GM12891 (cell line): ENCODE measurements around the gene ATG7.

ENCODE experiments used
- DNase-seq: peaks from one replicate; pipeline ENCODE4 v3.0.0; 2011; ENCODE audit warnings: low spot score; ENCODE audit not compliant: insufficient read length
- FAIRE-seq: peaks from 2 replicates; lab custom pipeline; 2011; peaks lifted over from hg19 to GRCh38; lab: Jason Lieb, UNC
- PAX5 ChIP-seq: IDR thresholded peaks from 2 replicates; pipeline ENCODE4 v1.6.1; 2011; ENCODE audit warnings: low read length, moderate library complexity, mild to moderate bottlenecking; ENCODE audit not compliant: insufficient read depth, severe bottlenecking
- POLR2A ChIP-seq: IDR thresholded peaks from 2 replicates; pipeline ENCODE4 v1.6.1; 2011; ENCODE audit warnings: low read depth, low read length, control low read depth
- POLR2AphosphoS5 ChIP-seq: IDR thresholded peaks from 2 replicates; pipeline ENCODE4 v1.6.1; 2011; ENCODE audit warnings: low read depth, low read length, control low read depth
- POU2F2 ChIP-seq: IDR thresholded peaks from 2 replicates; pipeline ENCODE4 v1.6.1; 2011; ENCODE audit warnings: low read depth, mild to moderate bottlenecking, control low read depth, low read length, moderate library complexity
- SPI1 ChIP-seq: IDR thresholded peaks from 2 replicates; pipeline ENCODE4 v1.6.1; 2011; ENCODE audit warnings: low read depth, low read length, control low read depth
- TAF1 ChIP-seq: IDR thresholded peaks from 2 replicates; pipeline ENCODE4 v1.6.1; 2011; ENCODE audit warnings: low read depth, low read length, control low read depth

Gene ATG7

GRCh38 chr3:11289864-11290263 is 17.7 kb downstream of the ATG7 start:
- FAIRE-seq (no peak), DNase-seq (no peak)
- peak; percentile 24; the same call in 1 of the 2 replicates for TF ChIP-seq SPI1
- TF ChIP-seq POU2F2: no peak
- TF ChIP-seq POLR2A: no peak
- TF ChIP-seq POLR2AphosphoS5: no peak
- no peak for TF ChIP-seq PAX5

- no peak for FAIRE-seq
- DNase-seq: no peak
- TF ChIP-seq TAF1: no peak
- TF ChIP-seq SPI1: peak; percentile 26; the same call in 1 of the 2 replicates
Measured at GRCh38 chr3:11290743-11291680, 18.8 kb downstream of the ATG7 start.

GRCh38 chr3:11291808-11292207 is 19.6 kb downstream of the ATG7 start:
- DNase-seq: no peak

GRCh38 chr3:11297126-11297525 is 24.9 kb downstream of the ATG7 start:
- FAIRE-seq (no peak), DNase-seq (no peak)
- TF ChIP-seq PAX5 (peak; percentile 59), TAF1 (no peak)

More at GRCh38 chr3:11291808-11292207, 19.6 kb downstream of the ATG7 start:
- FAIRE-seq: no peak
- TF ChIP-seq SPI1 (no peak), POLR2A (no peak), POU2F2 (no peak), PAX5 (no peak)

GRCh38 chr3:11300970-11301369 is 28.8 kb downstream of the ATG7 start:
- FAIRE-seq (peak; percentile 20), DNase-seq (no peak)
- no peak for TF ChIP-seq PAX5

- TF ChIP-seq POU2F2: no peak
- TF ChIP-seq PAX5: no peak
- TF ChIP-seq POLR2AphosphoS5: no peak
- TF ChIP-seq SPI1: no peak
- TF ChIP-seq TAF1: no peak
- no peak for TF ChIP-seq POLR2A
- DNase-seq (no peak), FAIRE-seq (no peak)
Measured at GRCh38 chr3:11302444-11302843, 30.2 kb downstream of the ATG7 start.

- FAIRE-seq: no peak
- no peak for DNase-seq
- TF ChIP-seq SPI1: no peak
- no peak for TF ChIP-seq POLR2AphosphoS5
- TF ChIP-seq PAX5: no peak
- no peak for TF ChIP-seq POU2F2
- no peak for TF ChIP-seq TAF1
- no peak for TF ChIP-seq POLR2A
Measured at GRCh38 chr3:11304175-11304574, 32.0 kb downstream of the ATG7 start.

- FAIRE-seq (no peak), DNase-seq (no peak)
- TF ChIP-seq PAX5 (no peak), TAF1 (no peak)
Measured at GRCh38 chr3:11305509-11305908, 33.3 kb downstream of the ATG7 start.

GRCh38 chr3:11306817-11307589 is 34.8 kb downstream of the ATG7 start:
- DNase-seq: no peak
- no peak for TF ChIP-seq TAF1
- no peak for TF ChIP-seq PAX5
- TF ChIP-seq SPI1: no peak
- TF ChIP-seq POLR2AphosphoS5: no peak
- no peak for TF ChIP-seq POU2F2
- TF ChIP-seq POLR2A: no peak
- no peak for FAIRE-seq

GRCh38 chr3:11307830-11308432 is 35.7 kb downstream of the ATG7 start:
- no peak for DNase-seq
- no peak for FAIRE-seq
- TF ChIP-seq SPI1 (no peak), PAX5 (no peak), POLR2AphosphoS5 (no peak)
